SK-N-SH (cell line): ENCODE results near the gene PSMA5. TPM values are rescaled to one million over a fixed set of nuclear protein-coding genes. Genes with fewer than 3 reads are reported as not detected.

Experiments used
- CTCF ChIA-PET: fragments of 300-600, 350-600 bp; formaldehyde crosslinking; extraction: SDS; loops from one replicate; lab custom pipeline; 2021; lab: Yijun Ruan, JAX
- POLR2A ChIA-PET: fragments of 350-600 bp; sonication (Branson Sonifier 250); formaldehyde crosslinking; extraction: SDS; loops from one replicate; lab custom pipeline; 2020; ENCODE audit warnings: antibody characterized with exemption, inconsistent platforms; lab: Yijun Ruan, JAX
- DNase-seq: peaks from one replicate; pipeline ENCODE4 v3.0.0; 2012
- H2AFZ ChIP-seq: fragments of 200-600 bp; sonication (generic); 2 replicates; pipeline ENCODE4 v1.8.1; 2016; ENCODE audit warnings: antibody characterized with exemption, mild to moderate bottlenecking, low read depth
- H3F3A ChIP-seq: fragments of 200-600 bp; sonication (generic); replicated peaks from 2 replicates; pipeline ENCODE3; 2016; ENCODE audit warnings: antibody characterized with exemption, mild to moderate bottlenecking; ENCODE audit not compliant: insufficient read depth
- H3K27ac ChIP-seq, 2 experiments: fragments of 200-500 bp in 1 of 2; fragments of 200-600 bp in 1 of 2; sonication (Bioruptor generic) in 1 of 2; sonication (generic), shearing (Covaris generic) in 1 of 2; 2 replicates each; pipeline versions ENCODE4 v1.5.1 to v1.6.1; 2014 to 2016; ENCODE audit warnings: low read depth in 2 of 2, inconsistent platforms in 1 of 2, low read length in 1 of 2, mild to moderate bottlenecking in 1 of 2, mixed read lengths in 1 of 2
- H3K27me3 ChIP-seq: fragments of 200-600 bp; sonication (generic), shearing (Covaris generic); 2 replicates; pipeline ENCODE4 v1.6.1; 2016; ENCODE audit warnings: mixed run types; ENCODE audit not compliant: insufficient read depth
- H3K36me3 ChIP-seq, 2 experiments: fragments of 200-500 bp in 1 of 2; fragments of 200-600 bp in 1 of 2; sonication (Bioruptor generic) in 1 of 2; sonication (generic) in 1 of 2; replicated peaks in 1 of 2; 2 replicates each; pipeline versions ENCODE3 to v1.5.1; 2014 to 2016; ENCODE audit warnings: low read length in 1 of 2, mild to moderate bottlenecking in 1 of 2; ENCODE audit not compliant: insufficient read depth in 2 of 2, control insufficient read depth in 1 of 2
- H3K4me1 ChIP-seq, 2 experiments: fragments of 200-500 bp in 1 of 2; fragments of 200-600 bp in 1 of 2; sonication (Bioruptor generic) in 1 of 2; sonication (generic), shearing (Covaris generic) in 1 of 2; 2 replicates each; pipeline versions ENCODE4 v1.5.1 to v1.6.1; 2014 to 2016; ENCODE audit warnings: low read depth in 1 of 2, low read length in 1 of 2, mixed run types in 1 of 2; ENCODE audit not compliant: insufficient read depth in 2 of 2, control insufficient read depth in 1 of 2
- H3K4me2 ChIP-seq: fragments of 200-600 bp; sonication (generic), shearing (Covaris generic); 2 replicates; pipeline ENCODE4 v1.6.1; 2017; ENCODE audit warnings: mixed run types
- H3K4me3 ChIP-seq, 2 experiments: fragments of 200-500 bp in 1 of 2; fragments of 200-600 bp in 1 of 2; sonication (Bioruptor generic) in 1 of 2; sonication (generic), shearing (Covaris generic) in 1 of 2; 2 replicates each; pipeline versions ENCODE4 v1.5.1 to v1.8.1; 2014 to 2016; ENCODE audit warnings: low read depth in 2 of 2, inconsistent platforms in 1 of 2, low read length in 1 of 2, mild to moderate bottlenecking in 1 of 2, mixed read lengths in 1 of 2, moderate library complexity in 1 of 2
- H3K79me2 ChIP-seq: fragments of 200-600 bp; sonication (generic); 2 replicates; pipeline ENCODE4 v1.8.1; 2017; ENCODE audit warnings: mild to moderate bottlenecking; ENCODE audit not compliant: insufficient read depth
- H3K9ac ChIP-seq: fragments of 200-600 bp; sonication (generic); 2 replicates; pipeline ENCODE4 v1.6.1; 2017; ENCODE audit warnings: mixed run types
- H3K9me2 ChIP-seq: fragments of 200-600 bp; sonication (generic); 2 replicates; pipeline ENCODE4 v1.6.1; 2017; ENCODE audit warnings: mixed run types
- H3K9me3 ChIP-seq: fragments of 200-600 bp; sonication (generic); 2 replicates; pipeline ENCODE4 v1.6.1; 2017; ENCODE audit warnings: mixed run types, mild to moderate bottlenecking, moderate library complexity
- H4K20me1 ChIP-seq: fragments of 200-600 bp; sonication (generic); 2 replicates; pipeline ENCODE4 v1.6.1; 2017; ENCODE audit warnings: mild to moderate bottlenecking, mixed run types; ENCODE audit not compliant: insufficient read depth
- CHD2 ChIP-seq: fragments of 150-350 bp; IDR thresholded peaks from 2 replicates; pipeline ENCODE4 v1.6.1; 2018; ENCODE audit warnings: low read length; ENCODE audit not compliant: partially characterized antibody
- GATA2 ChIP-seq: sonication (generic); formaldehyde crosslinking; IDR thresholded peaks from 2 replicates; pipeline ENCODE4 v1.5.0; 2020; ENCODE audit warnings: mild to moderate bottlenecking, missing genetic modification reagents
- MEF2A ChIP-seq: IDR thresholded peaks from 2 replicates; pipeline ENCODE4 v1.4.0; 2012; ENCODE audit warnings: low read depth, borderline replicate concordance
- NFIC ChIP-seq: IDR thresholded peaks from 2 replicates; pipeline ENCODE4 v1.4.0; 2012; ENCODE audit warnings: borderline replicate concordance
- NRF1 ChIP-seq: IDR thresholded peaks from 2 replicates; pipeline ENCODE4 v1.6.1; 2012; ENCODE audit warnings: low read depth, mild to moderate bottlenecking, low read length
- RCOR1 ChIP-seq: fragments of 150-350 bp; IDR thresholded peaks from 2 replicates; pipeline ENCODE4 v1.6.1; 2017; ENCODE audit warnings: antibody characterized with exemption, low read length
- RXRA ChIP-seq: IDR thresholded peaks from 2 replicates; pipeline ENCODE4 v1.4.0; 2012; ENCODE audit warnings: low read depth, mild to moderate bottlenecking, borderline replicate concordance
- TCF12 ChIP-seq: IDR thresholded peaks from 2 replicates; pipeline ENCODE4 v1.4.0; 2012
- TEAD4 ChIP-seq: IDR thresholded peaks from 2 replicates; pipeline ENCODE4 v1.4.0; 2012; ENCODE audit warnings: mild to moderate bottlenecking, borderline replicate concordance; ENCODE audit not compliant: insufficient read depth
- YY1 ChIP-seq: IDR thresholded peaks from 2 replicates; pipeline ENCODE4 v1.4.0; 2012; ENCODE audit warnings: low read depth, mild to moderate bottlenecking
- WGBS: methylation state at CpG from one replicate; pipeline ENCODE4 v1.1.6; 2017; ENCODE audit warnings: low lambda C conversion rate; 5-methylcytosine and 5-hydroxymethylcytosine counted together
- polyA plus RNA-seq, 3 experiments: library from polyadenylated mRNA; depleted of rRNA; stranded (reverse); fragments of >200 nt; gene quantifications; 2 replicates each; pipeline ENCODE4 v1.2.3, GENCODE V29; 2012
- TF ChIP-seq, protein P1 (sequence below): fragments of 150-350 bp; IDR thresholded peaks from 2 replicates; pipeline ENCODE4 v1.6.1; 2017; ENCODE audit warnings: antibody characterized with exemption, low read length, low read depth, borderline replicate concordance
- TF ChIP-seq, protein P2 (sequence below): fragments of 150-350 bp; IDR thresholded peaks from 2 replicates; pipeline ENCODE4 v1.6.1; 2016; ENCODE audit warnings: mild to moderate bottlenecking, low read depth, low read length

The PSMA5 gene
- polyA plus RNA-seq, 1 of the 3 experiments (the other 2 are of a cell fraction), result 118 TPM

DNA sequence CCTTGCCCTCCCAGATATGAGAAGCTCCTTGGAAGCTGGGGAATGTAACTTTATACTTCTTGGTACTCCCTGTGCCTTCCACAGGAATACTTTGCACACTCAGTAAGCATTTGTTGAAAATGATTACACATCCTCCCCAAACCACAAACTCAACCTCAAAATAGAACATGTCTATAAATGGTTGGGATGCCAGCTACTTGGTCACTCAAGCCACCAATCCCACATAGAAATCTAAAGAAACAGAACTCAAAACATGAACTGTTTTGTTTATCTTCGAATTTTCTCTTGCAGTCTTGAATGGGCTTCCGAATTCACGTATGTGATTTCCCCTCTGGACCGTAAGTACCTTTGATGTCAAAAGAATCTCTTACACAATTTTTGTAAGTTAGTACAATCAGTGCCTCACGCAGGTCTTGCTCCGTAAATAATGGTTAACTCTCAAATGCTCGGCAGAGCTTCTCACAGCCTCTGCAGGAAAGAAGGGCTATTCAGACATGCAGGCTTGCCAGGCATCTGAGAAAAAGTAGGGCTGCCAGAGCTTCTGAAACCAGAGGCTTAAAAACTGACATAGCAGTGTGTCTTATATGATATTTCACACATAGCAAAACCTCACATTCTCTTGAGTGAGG is 55.4 kb downstream of the PSMA5 start (continued):
- TF ChIP-seq RXRA, result peak; percentile 52; the same call in 1 of the 2 replicates
- no peak for TF ChIP-seq CHD2
- TF ChIP-seq NFIC, result peak; percentile 46; the same call in 1 of the 2 replicates
- no peak for TF ChIP-seq RCOR1
- TF ChIP-seq NRF1, result no peak
- TF ChIP-seq, protein P1, sequence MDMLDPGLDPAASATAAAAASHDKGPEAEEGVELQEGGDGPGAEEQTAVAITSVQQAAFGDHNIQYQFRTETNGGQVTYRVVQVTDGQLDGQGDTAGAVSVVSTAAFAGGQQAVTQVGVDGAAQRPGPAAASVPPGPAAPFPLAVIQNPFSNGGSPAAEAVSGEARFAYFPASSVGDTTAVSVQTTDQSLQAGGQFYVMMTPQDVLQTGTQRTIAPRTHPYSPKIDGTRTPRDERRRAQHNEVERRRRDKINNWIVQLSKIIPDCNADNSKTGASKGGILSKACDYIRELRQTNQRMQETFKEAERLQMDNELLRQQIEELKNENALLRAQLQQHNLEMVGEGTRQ, result no peak
- TF ChIP-seq, protein P2, sequence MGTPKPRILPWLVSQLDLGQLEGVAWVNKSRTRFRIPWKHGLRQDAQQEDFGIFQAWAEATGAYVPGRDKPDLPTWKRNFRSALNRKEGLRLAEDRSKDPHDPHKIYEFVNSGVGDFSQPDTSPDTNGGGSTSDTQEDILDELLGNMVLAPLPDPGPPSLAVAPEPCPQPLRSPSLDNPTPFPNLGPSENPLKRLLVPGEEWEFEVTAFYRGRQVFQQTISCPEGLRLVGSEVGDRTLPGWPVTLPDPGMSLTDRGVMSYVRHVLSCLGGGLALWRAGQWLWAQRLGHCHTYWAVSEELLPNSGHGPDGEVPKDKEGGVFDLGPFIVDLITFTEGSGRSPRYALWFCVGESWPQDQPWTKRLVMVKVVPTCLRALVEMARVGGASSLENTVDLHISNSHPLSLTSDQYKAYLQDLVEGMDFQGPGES, result no peak
- TF ChIP-seq MEF2A, result peak; percentile 96
- no peak for TF ChIP-seq YY1

DNA sequence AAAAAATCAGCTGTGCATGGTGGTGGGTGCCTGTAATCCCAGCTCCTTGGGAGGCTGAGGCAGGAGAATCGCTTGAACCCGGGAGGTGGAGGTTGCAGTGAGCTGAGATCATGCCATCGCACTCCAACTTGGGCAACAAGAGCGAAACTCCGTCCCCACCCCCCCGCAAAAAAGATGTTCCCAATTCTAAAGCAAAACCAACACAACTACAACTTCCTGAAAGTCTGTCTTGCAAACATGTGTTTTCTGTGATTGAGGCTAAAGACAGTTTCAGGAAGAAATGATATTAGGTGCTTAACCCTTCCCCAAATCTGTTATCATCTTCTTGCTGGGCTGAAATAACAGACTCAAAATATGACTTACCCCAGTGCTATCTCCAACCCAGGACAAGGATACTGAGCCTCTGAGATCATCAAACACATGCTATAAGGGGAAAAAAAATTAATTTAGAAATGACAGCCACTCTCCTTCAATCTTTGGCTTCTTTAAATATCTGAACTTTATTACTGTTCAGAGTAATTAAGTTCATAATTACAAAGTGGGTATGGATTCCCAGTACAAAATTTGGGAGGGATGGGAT is 57.0 kb downstream of the PSMA5 start:
- Histone ChIP-seq H3K4me1 (peaks cover 0 to 26% of the 10 kb centered on the region in 2 experiments; a peak in 2 of 4 replicates), H3K4me2 (peak overlapping the region; percentile 13; the same call in 1 of the 2 replicates), H3K36me3 (peaks cover 0 to 8% of the 10 kb centered on the region in 2 experiments), H3K27me3 (no peaks in the 10 kb centered on the region), H2AFZ (peak overlapping the region; percentile 27; the same call in 1 of the 2 replicates), H3K9ac (peak overlapping the region; percentile 13; the same call in 1 of the 2 replicates), H3K27ac (peak overlapping the region in 1 of 2 experiments; percentile 88; a peak in 3 of 4 replicates), H3K79me2 (peaks cover 30% of the 10 kb centered on the region; the same call in 1 of the 2 replicates), H3K9me3 (no peaks in the 10 kb centered on the region), H4K20me1 (no peaks in the 10 kb centered on the region), H3K9me2 (no peaks in the 10 kb centered on the region), H3K4me3 (no peak overlapping the region), H3F3A (peaks cover 27% of the 10 kb centered on the region)
- WGBS, result 96% methylated on average over 6 of the region's 6 CpGs
- TF ChIP-seq TEAD4, result no peak
- TF ChIP-seq YY1, result no peak
- TF ChIP-seq TCF12, result 0 out of 2 replicates have a peak, but pooled peaks have one; percentile 12
- TF ChIP-seq, protein P2, result no peak
- TF ChIP-seq GATA2 (CRISPR knock-in tag), result no peak
- POLR2A ChIA-PET, result no interaction called here
- CTCF ChIA-PET, result no interaction called here
- no peak for DNase-seq
